ENCODE data around the gene SGCB. TPM values are rescaled to one million over a fixed set of nuclear protein-coding genes. Genes with fewer than 3 reads are reported as not detected.

The SGCB gene
- total and polyA plus RNA-seq, 2 experiments from 2014 or later: 18.2 to 28.7 TPM

- peak; percentile 56 for DNase-seq (ENCODE audit: low spot score)
- H3K27ac ChIP-seq: peak within 1 kb of the TSS; percentile 36
- 88% methylated on average over 6 of the region's 6 CpGs for WGBS (ENCODE audit: low lambda C conversion rate, missing lambda C conversion rate)
- H3K27me3 ChIP-seq: no peaks in the 10 kb centered on the region
- no peak within 1 kb of the TSS for H2AFZ ChIP-seq
- no peak within 1 kb of the TSS for H3K4me3 ChIP-seq
- no peaks in the 10 kb centered on the region for H3K9me3 ChIP-seq (ENCODE audit: low read depth)
- TF ChIP-seq CTCF (IDR thresholded peaks at IDR 0.05; ENCODE audit: poor library complexity) (no peak), EZH2 (IDR thresholded peaks at IDR 0.05; ENCODE audit: borderline replicate concordance) (no peak), EZH2phosphoT487 (IDR thresholded peaks at IDR 0.05; ENCODE audit: low read depth, severe bottlenecking, unreplicated experiment) (no peak)
- no peak within 1 kb of the TSS for H3K4me2 ChIP-seq
- peaks cover 4% of the 10 kb centered on the region for H3K4me1 ChIP-seq (ENCODE audit: insufficient read depth)
- H3K79me2 ChIP-seq: no peaks in the 10 kb centered on the region
- no peaks in the 10 kb centered on the region for H3K36me3 ChIP-seq (replicated peaks; ENCODE audit: insufficient read depth, low read depth)
- H4K20me1 ChIP-seq (ENCODE audit: insufficient read depth, poor library complexity, severe bottlenecking): no peaks in the 10 kb centered on the region
- no peaks in the 10 kb centered on the region for H3K9me2 ChIP-seq (replicated peaks; ENCODE audit: insufficient read depth)
Observed at GRCh38 chr4:52019936-52020657, 18.0 kb downstream of the SGCB start, which contains the start of gene LRRC66. Gene LRRC66 (minus strand): TSS chr4:52020363. CDS start chr4:52017613, 2,750 bp downstream.

DNA sequence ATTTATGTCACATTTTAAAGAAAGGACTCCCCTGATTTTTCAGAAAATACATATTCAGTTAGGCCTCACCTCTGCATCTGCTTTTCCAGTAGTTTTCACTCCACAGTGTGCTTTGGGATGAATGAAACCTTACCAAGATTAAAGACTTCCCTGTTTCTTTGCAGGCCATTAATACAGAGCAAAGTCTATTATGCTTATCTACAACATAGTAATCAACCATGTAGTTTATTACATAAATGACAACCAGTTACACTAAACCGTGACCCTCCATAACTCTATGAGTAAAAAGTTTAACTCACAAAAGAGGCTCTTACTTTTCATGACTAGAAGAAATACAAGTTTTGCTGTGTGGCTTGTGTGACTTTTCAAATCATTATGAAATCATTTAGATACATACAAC is 20.3 kb downstream of the SGCB start:
- Histone ChIP-seq H3K9me3 (ENCODE audit: low read depth) (no peaks in the 10 kb centered on the region), H3K4me1 (ENCODE audit: insufficient read depth) (peaks cover 4% of the 10 kb centered on the region), H3K79me2 (no peaks in the 10 kb centered on the region), H3K27me3 (no peaks in the 10 kb centered on the region), H2AFZ (no peak overlapping the region), H4K20me1 (ENCODE audit: insufficient read depth, poor library complexity, severe bottlenecking) (no peaks in the 10 kb centered on the region), H3K4me2 (peak overlapping the region; percentile 11), H3K4me3 (no peak overlapping the region), H3K27ac (peak overlapping the region; percentile 45), H3K36me3 (replicated peaks; ENCODE audit: insufficient read depth, low read depth) (no peaks in the 10 kb centered on the region), H3K9me2 (replicated peaks; ENCODE audit: insufficient read depth) (no peaks in the 10 kb centered on the region)
- WGBS (ENCODE audit: low lambda C conversion rate, missing lambda C conversion rate): 0% methylated on average over 1 of the region's 1 CpG
- no peak for TF ChIP-seq EZH2phosphoT487 (IDR thresholded peaks at IDR 0.05; ENCODE audit: low read depth, severe bottlenecking, unreplicated experiment)
- TF ChIP-seq EZH2 (IDR thresholded peaks at IDR 0.05; ENCODE audit: borderline replicate concordance): no peak
- TF ChIP-seq CTCF (IDR thresholded peaks at IDR 0.05; ENCODE audit: poor library complexity): no peak
- no peak for DNase-seq (ENCODE audit: low spot score)

GRCh38 chr4:52016981-52017380 is 21.1 kb downstream of the SGCB start:
- peak overlapping the region; percentile 25 for H3K27ac ChIP-seq
- no peaks in the 10 kb centered on the region for H4K20me1 ChIP-seq (ENCODE audit: insufficient read depth, poor library complexity, severe bottlenecking)
- TF ChIP-seq CTCF (IDR thresholded peaks at IDR 0.05; ENCODE audit: poor library complexity): no peak
- TF ChIP-seq EZH2phosphoT487 (IDR thresholded peaks at IDR 0.05; ENCODE audit: low read depth, severe bottlenecking, unreplicated experiment): no peak
- TF ChIP-seq EZH2 (IDR thresholded peaks at IDR 0.05; ENCODE audit: borderline replicate concordance): no peak
- no peaks in the 10 kb centered on the region for H3K27me3 ChIP-seq
- H3K36me3 ChIP-seq (replicated peaks; ENCODE audit: insufficient read depth, low read depth): no peaks in the 10 kb centered on the region
- no peak for DNase-seq (ENCODE audit: low spot score)
- H3K9me2 ChIP-seq (replicated peaks; ENCODE audit: insufficient read depth): no peaks in the 10 kb centered on the region
- H2AFZ ChIP-seq: no peak overlapping the region
- H3K4me3 ChIP-seq: no peak overlapping the region
- 62% methylated on average over 3 of the region's 3 CpGs for WGBS (ENCODE audit: low lambda C conversion rate, missing lambda C conversion rate)
- no peaks in the 10 kb centered on the region for H3K9me3 ChIP-seq (ENCODE audit: low read depth)
- no peaks in the 10 kb centered on the region for H3K79me2 ChIP-seq
- peak overlapping the region; percentile 11 for H3K4me2 ChIP-seq
- peaks cover 4% of the 10 kb centered on the region for H3K4me1 ChIP-seq (ENCODE audit: insufficient read depth)

Data from hepatocyte (in vitro differentiated cells).